Measurements from ENCODE around the gene DLG2. TPM values are rescaled to one million over a fixed set of nuclear protein-coding genes. Genes with fewer than 3 reads are reported as not detected.

DLG2 gene
- total and polyA plus RNA-seq, 2 of the 8 experiments (the other 6 are each of a cell fraction or from before 2014, with no cell fraction given): 1.7 to 14.3 TPM

- TF ChIP-seq CHD7 (IDR thresholded peaks at IDR 0.05; ENCODE audit: insufficient replicate concordance, low read length): no peak
- no peak for TF ChIP-seq POU5F1 (IDR thresholded peaks at IDR 0.05; ENCODE audit: low read depth, low read length)
- TF ChIP-seq TCF12 (IDR thresholded peaks at IDR 0.05; ENCODE audit: low read depth, low read length): no peak
- no peak for TF ChIP-seq NRF1 (IDR thresholded peaks at IDR 0.05; ENCODE audit: low read depth, low read length)
- TF ChIP-seq CREB1 (IDR thresholded peaks at IDR 0.05): no peak
Observed at GRCh38 chr11:83674102-83674896, 1952.8 kb downstream of the DLG2 start (continued).
